Osteocyte (in vitro differentiated cells): Measurements from ENCODE around the gene ARID4B. TPM values are rescaled to one million over a fixed set of nuclear protein-coding genes. Genes with fewer than 3 reads are reported as not detected.
"Not testable (repeated sequence)": the region's sequence is repeated elsewhere in the genome, so short reads cannot be mapped to it uniquely, and the experiment has no call there.

Source experiments
- DNase-seq: peaks from one replicate; pipeline ENCODE4 v3.0.0; 2021; ENCODE audit warnings: mixed read lengths; ENCODE audit not compliant: unreplicated experiment; ENCODE audit errors: extremely low spot score
- H3K27ac Mint-ChIP-seq: one replicate; pipeline ENCODE4 v1.8.0; 2021; ENCODE audit warnings: mild to moderate bottlenecking, mixed read lengths; ENCODE audit not compliant: unreplicated experiment
- H3K27me3 Mint-ChIP-seq: one replicate; pipeline ENCODE4 v1.8.0; 2021; ENCODE audit warnings: mixed read lengths; ENCODE audit not compliant: unreplicated experiment
- H3K36me3 Mint-ChIP-seq: one replicate; pipeline ENCODE4 v1.8.0; 2021; ENCODE audit warnings: mixed read lengths; ENCODE audit not compliant: unreplicated experiment
- H3K4me1 Mint-ChIP-seq: one replicate; pipeline ENCODE4 v1.8.0; 2021; ENCODE audit warnings: mixed read lengths; ENCODE audit not compliant: unreplicated experiment
- H3K4me3 Mint-ChIP-seq: one replicate; pipeline ENCODE4 v1.8.0; 2021; ENCODE audit warnings: mild to moderate bottlenecking, moderate library complexity, mixed read lengths; ENCODE audit not compliant: unreplicated experiment
- H3K9me3 Mint-ChIP-seq: one replicate; pipeline ENCODE4 v1.8.0; 2021; ENCODE audit warnings: mixed read lengths; ENCODE audit not compliant: unreplicated experiment
- total RNA-seq: library from RNA; stranded (reverse); gene quantifications from 2 replicates; pipeline ENCODE4 v1.2.1, GENCODE V29; 2021
- TF ChIP-seq, protein P1 (sequence below): fragments of 200-600 bp; sonication (generic); IDR thresholded peaks from 2 replicates; pipeline ENCODE4 v1.5.0; 2021; ENCODE audit warnings: antibody characterized with exemption, mild to moderate bottlenecking, moderate library complexity

Gene ARID4B
- total RNA-seq, 1 donor from 2014 or later: 41.3 TPM

GRCh38 chr1:235225299-235225698 is 102.7 kb downstream of the ARID4B start:
- H3K9me3 Mint-ChIP-seq: no peaks in the 10 kb centered on the region
- TF ChIP-seq, protein P1, sequence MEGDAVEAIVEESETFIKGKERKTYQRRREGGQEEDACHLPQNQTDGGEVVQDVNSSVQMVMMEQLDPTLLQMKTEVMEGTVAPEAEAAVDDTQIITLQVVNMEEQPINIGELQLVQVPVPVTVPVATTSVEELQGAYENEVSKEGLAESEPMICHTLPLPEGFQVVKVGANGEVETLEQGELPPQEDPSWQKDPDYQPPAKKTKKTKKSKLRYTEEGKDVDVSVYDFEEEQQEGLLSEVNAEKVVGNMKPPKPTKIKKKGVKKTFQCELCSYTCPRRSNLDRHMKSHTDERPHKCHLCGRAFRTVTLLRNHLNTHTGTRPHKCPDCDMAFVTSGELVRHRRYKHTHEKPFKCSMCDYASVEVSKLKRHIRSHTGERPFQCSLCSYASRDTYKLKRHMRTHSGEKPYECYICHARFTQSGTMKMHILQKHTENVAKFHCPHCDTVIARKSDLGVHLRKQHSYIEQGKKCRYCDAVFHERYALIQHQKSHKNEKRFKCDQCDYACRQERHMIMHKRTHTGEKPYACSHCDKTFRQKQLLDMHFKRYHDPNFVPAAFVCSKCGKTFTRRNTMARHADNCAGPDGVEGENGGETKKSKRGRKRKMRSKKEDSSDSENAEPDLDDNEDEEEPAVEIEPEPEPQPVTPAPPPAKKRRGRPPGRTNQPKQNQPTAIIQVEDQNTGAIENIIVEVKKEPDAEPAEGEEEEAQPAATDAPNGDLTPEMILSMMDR: no peak

DNA sequence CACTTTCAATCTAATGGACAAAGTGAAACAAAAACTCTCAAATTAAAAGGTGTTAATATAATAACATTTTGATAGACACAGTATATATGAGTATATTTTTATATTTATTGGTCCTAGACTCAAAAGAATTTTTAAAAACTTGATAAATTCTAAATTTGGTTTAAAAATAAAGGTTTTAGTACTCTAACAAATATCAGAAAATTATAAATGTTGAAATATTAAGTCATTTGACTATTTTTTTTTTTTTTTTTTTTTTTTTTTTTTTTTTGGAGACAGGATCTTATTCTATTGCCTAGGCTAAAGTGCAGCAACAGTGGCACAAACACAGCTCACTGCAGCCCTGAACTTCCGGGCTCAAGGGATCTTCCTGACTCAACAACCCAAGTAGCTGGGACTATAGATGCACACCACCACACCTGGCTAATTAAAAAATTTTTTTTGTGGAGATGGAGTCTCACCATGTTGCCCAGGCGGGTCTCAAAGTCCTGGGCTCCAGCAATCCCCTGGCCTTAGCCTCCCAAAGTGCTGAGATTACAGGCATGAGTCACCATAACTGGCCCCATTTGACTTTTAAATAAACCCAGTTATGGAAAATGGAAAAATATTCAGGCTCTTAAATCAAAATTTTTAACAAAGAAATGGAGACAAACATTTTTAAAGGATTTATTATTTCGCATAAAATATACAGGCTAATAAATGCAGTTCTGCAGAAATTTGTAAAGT is 106.2 kb downstream of the ARID4B start:
- TF ChIP-seq, protein P1: no peak
- H3K9me3 Mint-ChIP-seq: no peaks in the 10 kb centered on the region
- no peak for DNase-seq
- H3K27ac Mint-ChIP-seq: no peak overlapping the region
- no peaks in the 10 kb centered on the region for H3K27me3 Mint-ChIP-seq
- H3K36me3 Mint-ChIP-seq: peaks cover 25% of the 10 kb centered on the region
- H3K4me3 Mint-ChIP-seq: no peak overlapping the region
- peaks cover 3% of the 10 kb centered on the region for H3K4me1 Mint-ChIP-seq

More at GRCh38 chr1:235225299-235225698, 102.7 kb downstream of the ARID4B start:
- no peak for DNase-seq
- H3K36me3 Mint-ChIP-seq: peaks cover 29% of the 10 kb centered on the region
- H3K4me1 Mint-ChIP-seq: no peaks in the 10 kb centered on the region
- no peak overlapping the region for H3K4me3 Mint-ChIP-seq
- H3K27me3 Mint-ChIP-seq: no peaks in the 10 kb centered on the region
- H3K27ac Mint-ChIP-seq: no peak overlapping the region

- no peaks in the 10 kb centered on the region for H3K9me3 Mint-ChIP-seq
- H3K36me3 Mint-ChIP-seq: peaks cover 29% of the 10 kb centered on the region
- no peak for DNase-seq
- H3K27ac Mint-ChIP-seq: no peak overlapping the region
- H3K4me3 Mint-ChIP-seq: no peak overlapping the region
- TF ChIP-seq, protein P1: no peak
- peaks cover 3% of the 10 kb centered on the region for H3K4me1 Mint-ChIP-seq
- no peaks in the 10 kb centered on the region for H3K27me3 Mint-ChIP-seq
Measured at GRCh38 chr1:235215453-235215852, 112.5 kb downstream of the ARID4B start.

DNA sequence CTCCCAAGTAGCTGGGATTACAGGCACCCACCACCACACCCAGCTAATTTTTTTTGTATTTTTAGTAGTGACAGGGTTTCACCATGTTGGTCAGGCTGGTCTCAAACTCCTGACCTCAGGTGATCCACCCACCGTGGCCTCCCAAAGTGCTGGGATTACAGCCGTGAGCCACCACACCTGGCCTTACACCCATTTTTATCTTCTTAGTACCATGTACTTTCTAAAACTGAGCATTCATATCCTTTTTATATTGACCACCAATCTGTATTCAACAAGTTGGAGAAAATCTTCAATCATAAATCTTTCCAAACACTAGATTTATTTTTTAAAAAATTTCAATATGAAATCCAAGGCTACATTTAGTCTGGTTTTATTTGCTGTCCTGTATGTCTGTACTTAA is 113.0 kb downstream of the ARID4B start:
- H3K9me3 Mint-ChIP-seq, H3K27me3 Mint-ChIP-seq, H3K4me1 Mint-ChIP-seq, DNase-seq, H3K27ac Mint-ChIP-seq, H3K4me3 Mint-ChIP-seq: not testable (repeated sequence)
- H3K36me3 Mint-ChIP-seq: peaks cover 31% of the 10 kb centered on the region

- Mint-ChIP-seq H3K4me3 (no peak overlapping the region), H3K27ac (no peak overlapping the region), H3K27me3 (no peaks in the 10 kb centered on the region), H3K4me1 (peaks cover 3% of the 10 kb centered on the region), H3K9me3 (no peaks in the 10 kb centered on the region), H3K36me3 (peaks cover 24% of the 10 kb centered on the region)
- DNase-seq: no peak
- TF ChIP-seq, protein P1: no peak
Measured at GRCh38 chr1:235213752-235214151, 114.2 kb downstream of the ARID4B start.
